Measurements from ENCODE around the gene POM121L2.
"Not testable (repeated sequence)": the region's sequence is repeated elsewhere in the genome, so short reads cannot be mapped to it uniquely, and the experiment has no call there.

POM121L2 gene

GRCh38 chr6:27281105-27281539 lies 31.0 kb downstream of the POM121L2 start:
- Mint-ChIP-seq H3K9me3 (peaks cover 31 to 39% of the 10 kb centered on the region in 2 donors), H3K4me3 (peak overlapping the region in 1 of 2 donors; percentile 78), H3K27me3 (peaks cover 97% of the 10 kb centered on the region), H3K27ac (no peak overlapping the region), H3K4me1 (peaks cover 14% of the 10 kb centered on the region)
- DNase-seq (no peak), ATAC-seq (no peak)

GRCh38 chr6:27280540-27281000 lies 31.5 kb downstream of the POM121L2 start:
- Mint-ChIP-seq H3K4me1 (peaks cover 14% of the 10 kb centered on the region), H3K9me3 (peaks cover 28 to 33% of the 10 kb centered on the region in 2 donors), H3K27ac (peak overlapping the region; percentile 33 to 74)

GRCh38 chr6:27280064-27280539 lies 32.0 kb downstream of the POM121L2 start:
- ATAC-seq, result peak; percentile 42
- Mint-ChIP-seq H3K4me1 (peaks cover 14% of the 10 kb centered on the region), H3K4me3 (peak overlapping the region; percentile 78 to 82), H3K27ac (peak overlapping the region; percentile 33 to 74), H3K27me3 (peaks cover 93% of the 10 kb centered on the region), H3K9me3 (peaks cover 24 to 29% of the 10 kb centered on the region in 2 donors)
- peak in 1 of 2 donors; percentile 42 for DNase-seq

More at GRCh38 chr6:27280540-27281000, 31.5 kb downstream of the POM121L2 start:
- Mint-ChIP-seq H3K4me3 (peak overlapping the region; percentile 78 to 82), H3K27me3 (peaks cover 97% of the 10 kb centered on the region)
- DNase-seq (no peak), ATAC-seq (no peak)

GRCh38 chr6:27279513-27280063 lies 32.5 kb downstream of the POM121L2 start:
- H3K9me3 Mint-ChIP-seq, result peaks cover 19 to 24% of the 10 kb centered on the region in 2 donors
- ATAC-seq (no peak), DNase-seq (no peak)
- peaks cover 14% of the 10 kb centered on the region for H3K4me1 Mint-ChIP-seq
- H3K27me3 Mint-ChIP-seq, result peaks cover 92% of the 10 kb centered on the region
- peak overlapping the region; percentile 78 to 82 for H3K4me3 Mint-ChIP-seq
- H3K27ac Mint-ChIP-seq, result no peak overlapping the region

GRCh38 chr6:27275025-27275956 lies 36.8 kb downstream of the POM121L2 start:
- Mint-ChIP-seq H3K9me3 (peaks cover 7 to 11% of the 10 kb centered on the region in 2 donors), H3K27ac (no peak overlapping the region), H3K4me1 (peaks cover 9% of the 10 kb centered on the region), H3K27me3 (peaks cover 73% of the 10 kb centered on the region), H3K4me3 (no peak overlapping the region)
- ATAC-seq (no peak), DNase-seq (no peak)

- DNase-seq (no peak), ATAC-seq (no peak)
- Mint-ChIP-seq H3K4me3 (no peak overlapping the region), H3K4me1 (no peaks in the 10 kb centered on the region), H3K27ac (no peak overlapping the region), H3K27me3 (peaks cover 69% of the 10 kb centered on the region), H3K9me3 (peaks cover 7 to 11% of the 10 kb centered on the region in 2 donors)
Observed at GRCh38 chr6:27273783-27274182, 38.3 kb downstream of the POM121L2 start.

- no peak overlapping the region for H3K27ac Mint-ChIP-seq
- ATAC-seq (no peak), DNase-seq (no peak)
- no peak overlapping the region for H3K4me3 Mint-ChIP-seq
- H3K4me1 Mint-ChIP-seq, result peaks cover 4% of the 10 kb centered on the region
- H3K27me3 Mint-ChIP-seq, result peaks cover 53% of the 10 kb centered on the region
- no peaks in the 10 kb centered on the region for H3K9me3 Mint-ChIP-seq
Observed at GRCh38 chr6:27268803-27269202, 43.3 kb downstream of the POM121L2 start.

GRCh38 chr6:27267857-27268434 lies 44.1 kb downstream of the POM121L2 start:
- no peak for ATAC-seq
- no peak overlapping the region for H3K27ac Mint-ChIP-seq
- no peaks in the 10 kb centered on the region for H3K9me3 Mint-ChIP-seq
- peaks cover 53% of the 10 kb centered on the region for H3K27me3 Mint-ChIP-seq
- DNase-seq, result no peak
- no peak overlapping the region for H3K4me3 Mint-ChIP-seq
- H3K4me1 Mint-ChIP-seq, result peaks cover 4% of the 10 kb centered on the region

- ATAC-seq, H3K9me3 Mint-ChIP-seq, H3K4me3 Mint-ChIP-seq, H3K27ac Mint-ChIP-seq, DNase-seq, H3K4me1 Mint-ChIP-seq: not testable (repeated sequence)
- peaks cover 56% of the 10 kb centered on the region for H3K27me3 Mint-ChIP-seq
Observed at GRCh38 chr6:27267003-27267402, 45.1 kb downstream of the POM121L2 start.

- H3K9me3 Mint-ChIP-seq, result no peaks in the 10 kb centered on the region
Observed at GRCh38 chr6:27263886-27264285, 48.2 kb downstream of the POM121L2 start.

GRCh38 chr6:27260836-27261375 lies 51.2 kb downstream of the POM121L2 start:
- Mint-ChIP-seq H3K9me3 (no peaks in the 10 kb centered on the region), H3K4me3 (peak overlapping the region in 1 of 2 donors; percentile 26), H3K27me3 (peaks cover 67% of the 10 kb centered on the region), H3K27ac (no peak overlapping the region), H3K4me1 (no peaks in the 10 kb centered on the region)
- ATAC-seq, result no peak
- no peak for DNase-seq

More at GRCh38 chr6:27263886-27264285, 48.2 kb downstream of the POM121L2 start:
- H3K27me3 Mint-ChIP-seq, result peaks cover 74% of the 10 kb centered on the region
- H3K27ac Mint-ChIP-seq, result no peak overlapping the region
- no peak overlapping the region for H3K4me3 Mint-ChIP-seq
- no peak for DNase-seq
- no peak for ATAC-seq
- peaks cover 4% of the 10 kb centered on the region for H3K4me1 Mint-ChIP-seq

GRCh38 chr6:27260369-27260768 lies 51.7 kb downstream of the POM121L2 start:
- Mint-ChIP-seq H3K4me1 (no peaks in the 10 kb centered on the region), H3K27ac (no peak overlapping the region), H3K4me3 (no peak overlapping the region), H3K9me3 (no peaks in the 10 kb centered on the region), H3K27me3 (peaks cover 72% of the 10 kb centered on the region)
- ATAC-seq (no peak), DNase-seq (no peak)

All from stimulated activated naive CD8-positive, alpha-beta T cell treated with anti-CD3 and anti-CD28 coated beads, Interleukin-15, amount 100 ng/mL, for 72 hours (primary cell).